Chondrocyte (in vitro differentiated cells): ENCODE results near the gene ZDHHC16. TPM values are rescaled to one million over a fixed set of nuclear protein-coding genes. Genes with fewer than 3 reads are reported as not detected.

Source experiments
- DNase-seq: peaks from one replicate; pipeline ENCODE4 v3.0.0; 2021; ENCODE audit warnings: mixed read lengths, low spot score
- H3K27ac Mint-ChIP-seq: one replicate; pipeline ENCODE4 v1.8.0; 2021; ENCODE audit warnings: mild to moderate bottlenecking, moderate library complexity, mixed read lengths; ENCODE audit not compliant: unreplicated experiment
- H3K27me3 Mint-ChIP-seq: 2 replicates; pipeline ENCODE4 v1.8.0; 2021; ENCODE audit warnings: low read depth, mixed read lengths
- H3K36me3 Mint-ChIP-seq: 2 replicates; pipeline ENCODE4 v1.8.0; 2021; ENCODE audit warnings: low read depth, mixed read lengths
- H3K4me1 Mint-ChIP-seq: 2 replicates; pipeline ENCODE4 v1.8.0; 2021; ENCODE audit warnings: low read depth, mild to moderate bottlenecking, mixed read lengths
- H3K4me3 Mint-ChIP-seq: one replicate; pipeline ENCODE4 v1.8.0; 2021; ENCODE audit warnings: mild to moderate bottlenecking, moderate library complexity, mixed read lengths; ENCODE audit not compliant: unreplicated experiment
- H3K9me3 Mint-ChIP-seq: 2 replicates; pipeline ENCODE4 v1.8.0; 2021; ENCODE audit warnings: low read depth, mixed read lengths
- total RNA-seq: library from RNA; stranded (reverse); gene quantifications from 3 replicates; pipeline ENCODE4 v1.2.1, GENCODE V29; 2021
- TF ChIP-seq, protein P1 (sequence below): fragments of 200-600 bp; sonication (generic); IDR thresholded peaks from 2 replicates; pipeline ENCODE4 v1.5.0; 2021; ENCODE audit warnings: antibody characterized with exemption, mild to moderate bottlenecking, moderate library complexity

The ZDHHC16 gene
- total RNA-seq, 1 donor from 2014 or later: 50.4 TPM

DNA sequence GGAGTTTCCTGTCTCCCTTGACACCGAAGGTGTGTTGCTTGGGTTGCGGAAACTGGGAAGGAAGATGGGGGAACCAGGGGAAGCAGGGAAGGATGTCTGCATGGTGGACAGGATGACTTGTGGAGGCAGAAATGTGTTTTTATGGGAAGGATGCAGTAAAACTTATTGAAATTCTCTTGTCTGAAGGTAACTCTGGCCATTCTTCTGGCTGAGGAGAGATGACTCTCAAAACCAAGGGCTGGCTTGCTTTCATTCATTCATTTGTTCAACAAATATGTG is 54.3 kb downstream of the ZDHHC16 start:
- no peak for DNase-seq
- no peaks in the 10 kb centered on the region for H3K9me3 Mint-ChIP-seq
- TF ChIP-seq, protein P1, sequence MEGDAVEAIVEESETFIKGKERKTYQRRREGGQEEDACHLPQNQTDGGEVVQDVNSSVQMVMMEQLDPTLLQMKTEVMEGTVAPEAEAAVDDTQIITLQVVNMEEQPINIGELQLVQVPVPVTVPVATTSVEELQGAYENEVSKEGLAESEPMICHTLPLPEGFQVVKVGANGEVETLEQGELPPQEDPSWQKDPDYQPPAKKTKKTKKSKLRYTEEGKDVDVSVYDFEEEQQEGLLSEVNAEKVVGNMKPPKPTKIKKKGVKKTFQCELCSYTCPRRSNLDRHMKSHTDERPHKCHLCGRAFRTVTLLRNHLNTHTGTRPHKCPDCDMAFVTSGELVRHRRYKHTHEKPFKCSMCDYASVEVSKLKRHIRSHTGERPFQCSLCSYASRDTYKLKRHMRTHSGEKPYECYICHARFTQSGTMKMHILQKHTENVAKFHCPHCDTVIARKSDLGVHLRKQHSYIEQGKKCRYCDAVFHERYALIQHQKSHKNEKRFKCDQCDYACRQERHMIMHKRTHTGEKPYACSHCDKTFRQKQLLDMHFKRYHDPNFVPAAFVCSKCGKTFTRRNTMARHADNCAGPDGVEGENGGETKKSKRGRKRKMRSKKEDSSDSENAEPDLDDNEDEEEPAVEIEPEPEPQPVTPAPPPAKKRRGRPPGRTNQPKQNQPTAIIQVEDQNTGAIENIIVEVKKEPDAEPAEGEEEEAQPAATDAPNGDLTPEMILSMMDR: no peak
- H3K27ac Mint-ChIP-seq: peak overlapping the region; percentile 86
- peaks cover 51% of the 10 kb centered on the region for H3K4me1 Mint-ChIP-seq
- H3K4me3 Mint-ChIP-seq: peak overlapping the region; percentile 88
- H3K27me3 Mint-ChIP-seq: no peaks in the 10 kb centered on the region
- no peaks in the 10 kb centered on the region for H3K36me3 Mint-ChIP-seq

DNA sequence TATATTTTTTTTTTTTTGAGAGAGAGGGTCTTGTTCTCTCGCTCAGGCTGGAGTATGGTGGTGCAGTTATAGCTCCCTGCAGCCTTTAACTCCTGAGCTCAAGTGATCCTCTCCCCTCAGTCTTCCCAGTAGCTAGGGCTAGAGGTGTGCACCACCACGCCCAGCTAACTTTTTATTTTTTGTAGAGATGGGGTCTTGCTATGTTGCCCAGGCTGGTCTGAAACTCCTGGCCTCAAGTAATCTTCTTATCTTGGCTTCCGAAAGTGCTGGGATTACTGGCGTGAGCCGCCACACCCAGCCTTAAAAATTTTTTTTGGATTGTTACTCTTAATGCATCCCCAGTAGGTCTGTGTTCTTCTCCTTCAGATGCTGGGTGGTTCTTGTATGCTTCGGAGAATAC is 56.9 kb downstream of the ZDHHC16 start:
- no peak overlapping the region for H3K27ac Mint-ChIP-seq
- no peak for DNase-seq
- no peaks in the 10 kb centered on the region for H3K9me3 Mint-ChIP-seq
- H3K4me3 Mint-ChIP-seq: no peak overlapping the region
- TF ChIP-seq, protein P1: no peak
- no peaks in the 10 kb centered on the region for H3K36me3 Mint-ChIP-seq
- no peaks in the 10 kb centered on the region for H3K27me3 Mint-ChIP-seq
- H3K4me1 Mint-ChIP-seq: peaks cover 29% of the 10 kb centered on the region

DNA sequence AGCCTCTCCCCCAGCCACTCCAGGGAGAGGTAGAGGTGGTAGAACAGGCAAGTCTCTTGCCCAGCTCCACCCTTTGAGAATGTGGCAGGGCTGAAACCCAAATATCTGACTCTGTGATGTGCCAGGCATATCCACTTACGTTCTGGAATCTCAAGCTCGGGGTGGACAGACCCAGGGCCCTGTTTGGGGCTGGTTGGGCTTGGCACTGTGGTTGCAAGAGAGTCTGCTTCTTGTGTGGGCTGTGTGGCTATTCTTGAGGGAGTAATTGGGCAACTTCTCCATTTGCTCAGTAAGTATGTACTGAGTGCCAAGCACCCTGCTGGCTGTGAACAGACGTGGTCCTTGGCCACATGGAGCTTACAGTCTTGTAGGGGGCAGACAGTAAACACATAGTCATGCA is 57.4 kb downstream of the ZDHHC16 start:
- H3K4me3 Mint-ChIP-seq: no peak overlapping the region
- DNase-seq: no peak
- peak overlapping the region; percentile 24 for H3K27ac Mint-ChIP-seq
- no peaks in the 10 kb centered on the region for H3K9me3 Mint-ChIP-seq
- peaks cover 34% of the 10 kb centered on the region for H3K4me1 Mint-ChIP-seq
- TF ChIP-seq, protein P1: no peak
- no peaks in the 10 kb centered on the region for H3K36me3 Mint-ChIP-seq
- no peaks in the 10 kb centered on the region for H3K27me3 Mint-ChIP-seq

DNA sequence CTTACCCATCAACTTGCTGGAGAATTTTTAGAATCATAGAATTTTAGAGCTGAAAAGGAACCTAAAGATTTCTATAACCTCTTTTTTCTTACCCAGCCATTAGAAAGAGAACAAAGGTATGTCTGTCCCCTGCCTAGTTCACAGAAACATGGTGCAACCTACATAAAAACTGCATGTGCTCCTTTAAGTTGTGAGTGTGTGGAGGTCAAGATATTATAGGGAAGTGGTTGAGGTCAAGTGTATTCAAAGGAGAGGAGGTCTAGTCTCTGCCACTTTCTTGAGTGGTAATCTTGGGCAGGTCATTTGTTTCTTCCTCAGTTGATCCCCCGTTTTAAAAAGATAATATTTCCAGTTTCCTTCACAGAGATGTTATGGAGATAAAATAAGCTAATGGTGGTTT is 59.2 kb downstream of the ZDHHC16 start:
- no peaks in the 10 kb centered on the region for H3K9me3 Mint-ChIP-seq
- no peak for DNase-seq
- H3K27me3 Mint-ChIP-seq: no peaks in the 10 kb centered on the region
- TF ChIP-seq, protein P1: no peak
- H3K4me1 Mint-ChIP-seq: peaks cover 37% of the 10 kb centered on the region
- H3K27ac Mint-ChIP-seq: no peak overlapping the region
- H3K36me3 Mint-ChIP-seq: no peaks in the 10 kb centered on the region
- H3K4me3 Mint-ChIP-seq: no peak overlapping the region

DNA sequence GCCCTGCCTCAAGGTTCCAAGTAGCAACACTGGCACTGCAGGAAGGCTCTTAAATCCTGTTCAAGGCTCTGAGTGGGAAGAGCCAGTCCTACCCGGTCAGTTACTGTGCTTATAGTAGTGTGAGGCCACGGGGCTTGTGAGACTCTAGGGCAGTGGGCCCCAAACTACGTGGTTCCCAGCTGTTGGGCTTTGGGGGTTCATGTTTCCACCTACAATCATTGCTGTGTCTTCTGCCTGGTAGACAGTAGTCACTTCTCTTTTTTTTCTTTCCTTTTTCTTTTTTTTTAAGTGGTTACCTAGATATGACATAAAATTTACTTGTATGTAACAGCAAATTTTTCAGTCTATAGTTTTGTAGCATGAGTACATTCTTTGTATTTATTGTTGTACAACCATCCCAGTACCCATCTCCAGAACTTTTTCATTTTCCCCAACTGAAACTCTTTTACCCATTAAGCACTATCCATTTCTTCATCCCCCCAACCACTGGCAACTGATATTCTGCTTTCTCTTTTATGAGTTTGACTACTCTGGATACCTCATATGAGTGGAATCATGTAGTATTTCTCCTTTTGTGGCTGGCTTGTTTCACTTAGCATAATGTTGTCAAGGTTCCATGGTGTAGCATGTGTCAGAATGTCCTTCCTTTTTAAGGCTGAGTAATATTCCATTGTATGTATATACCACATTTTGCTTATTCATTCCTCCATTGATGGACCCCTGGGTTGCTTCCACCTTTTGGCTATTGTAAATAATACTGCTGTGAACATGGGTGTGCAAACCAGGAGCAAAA is 60.4 kb downstream of the ZDHHC16 start:
- peaks cover 25% of the 10 kb centered on the region for H3K4me1 Mint-ChIP-seq
- no peak overlapping the region for H3K4me3 Mint-ChIP-seq
- no peak for DNase-seq
- H3K9me3 Mint-ChIP-seq: no peaks in the 10 kb centered on the region
- H3K27ac Mint-ChIP-seq: no peak overlapping the region
- H3K36me3 Mint-ChIP-seq: no peaks in the 10 kb centered on the region
- H3K27me3 Mint-ChIP-seq: no peaks in the 10 kb centered on the region
- TF ChIP-seq, protein P1: no peak

Other genes with a start within 250 kb of the ZDHHC16 start
- gene ARHGAP19, start 153.5 kb upstream of the ZDHHC16 start, total RNA-seq: 2.5 to 3.3 TPM (median 2.6 TPM) in 3 replicates
- gene FRAT1, start 126.9 kb upstream of the ZDHHC16 start, total RNA-seq: 1.3 to 2.6 TPM (median 1.5 TPM) in 3 replicates
- gene FRAT2, start 111.4 kb upstream of the ZDHHC16 start, total RNA-seq: 4.1 to 4.7 TPM (median 4.2 TPM) in 3 replicates
- gene RRP12, start 44.8 kb upstream of the ZDHHC16 start, total RNA-seq: 22.1 to 42.8 TPM (median 28.3 TPM) in 3 replicates
- gene PGAM1, start 20.0 kb upstream of the ZDHHC16 start, total RNA-seq: 304 to 334 TPM (median 324 TPM) in 3 replicates
- 28.6 to 41.2 TPM (median 28.7 TPM) in 3 replicates for gene EXOSC1, start 169 bp upstream of the ZDHHC16 start, total RNA-seq
- gene MMS19, start 52.2 kb downstream of the ZDHHC16 start, total RNA-seq: 63.4 to 80.2 TPM (median 66.6 TPM) in 3 replicates
- 29.3 to 38.2 TPM (median 38.2 TPM) in 3 replicates for gene UBTD1, start 52.7 kb downstream of the ZDHHC16 start, total RNA-seq
- gene ANKRD2, start 126.6 kb downstream of the ZDHHC16 start, total RNA-seq: 0.46 to 0.60 TPM (median 0.54 TPM) in 3 replicates
- gene HOGA1, start 138.2 kb downstream of the ZDHHC16 start, total RNA-seq: 0.12 TPM in 1 of 3 replicates, not detected in the others
- gene C10orf62, start 143.5 kb downstream of the ZDHHC16 start, total RNA-seq: not detected in 3 replicates
- 11.3 to 13.7 TPM (median 11.8 TPM) in 3 replicates for gene MORN4, start 187.3 kb downstream of the ZDHHC16 start, total RNA-seq
- 20.1 to 20.9 TPM (median 20.1 TPM) in 3 replicates for gene PI4K2A, start 194.5 kb downstream of the ZDHHC16 start, total RNA-seq
- 5.1 to 7.7 TPM (median 6.5 TPM) in 3 replicates for gene AVPI1, start 241.1 kb downstream of the ZDHHC16 start, total RNA-seq